KG1 (cell line): ENCODE data around the gene EME1.
"Not testable (repeated sequence)": the region's sequence is repeated elsewhere in the genome, so short reads cannot be mapped to it uniquely, and the experiment has no call there.

Source experiments
- DNase-seq: peaks from one replicate; lab custom pipeline; 2025; lab: John Stamatoyannopoulos, UW

The EME1 gene

DNA sequence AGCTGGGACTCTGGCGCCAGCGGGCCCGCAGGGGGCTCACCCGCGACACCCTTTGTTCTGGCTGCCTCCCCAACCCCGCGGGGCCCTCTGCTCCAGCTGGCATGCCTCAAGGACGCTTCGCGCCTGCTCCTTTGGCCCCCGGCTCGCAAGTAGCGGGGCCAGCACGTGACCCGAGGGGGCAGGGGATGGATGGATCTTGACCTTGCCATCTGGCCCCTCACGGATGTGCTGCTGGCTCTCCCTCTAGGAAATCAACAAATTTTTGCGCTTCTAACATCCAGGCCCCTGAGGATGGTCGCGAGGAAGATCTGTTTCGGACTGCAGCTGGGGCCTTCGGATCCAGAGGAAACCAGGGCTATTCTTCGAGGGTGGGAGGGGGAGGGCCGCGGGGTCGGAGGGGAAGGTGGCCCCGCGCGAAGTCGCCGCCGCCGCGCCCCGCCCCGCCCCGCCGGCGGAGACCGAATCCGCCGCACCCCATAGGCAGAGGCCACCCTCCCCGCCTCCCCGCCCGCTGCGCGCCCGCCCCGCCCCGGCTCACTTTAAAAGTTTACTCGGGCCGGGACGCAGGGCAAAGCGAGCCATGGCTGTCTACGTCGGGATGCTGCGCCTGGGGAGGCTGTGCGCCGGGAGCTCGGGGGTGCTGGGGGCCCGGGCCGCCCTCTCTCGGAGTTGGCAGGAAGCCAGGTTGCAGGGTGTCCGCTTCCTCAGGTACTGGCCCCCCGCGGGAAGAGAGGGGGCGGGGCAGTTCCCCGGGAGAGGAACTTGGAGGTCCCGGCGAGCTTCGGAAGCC is 52.8 kb downstream of the EME1 start, which contains the start of gene ACSF2:
Gene ACSF2, plus strand, starts transcription at position 537 of the 790 bp plus-strand sequence. Its CDS starts 44 bp downstream, at position 581.
- peak; percentile 16 for DNase-seq

DNA sequence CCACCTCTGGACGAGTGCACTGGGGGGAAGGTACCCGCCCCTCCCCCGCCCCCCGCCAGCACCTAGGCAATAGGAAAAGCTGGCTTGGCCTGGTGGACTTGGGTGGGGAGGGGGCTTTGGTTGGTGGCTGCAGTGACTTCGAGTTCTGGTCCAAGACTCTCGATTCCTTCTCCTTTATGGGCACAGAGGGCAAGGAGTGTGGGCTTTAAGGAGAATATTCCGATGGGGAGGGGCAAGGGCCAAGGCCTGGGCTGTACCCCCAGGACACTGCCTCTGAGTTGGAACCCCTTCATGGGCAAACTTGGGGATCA is 53.4 kb downstream of the EME1 start:
- no peak for DNase-seq

DNA sequence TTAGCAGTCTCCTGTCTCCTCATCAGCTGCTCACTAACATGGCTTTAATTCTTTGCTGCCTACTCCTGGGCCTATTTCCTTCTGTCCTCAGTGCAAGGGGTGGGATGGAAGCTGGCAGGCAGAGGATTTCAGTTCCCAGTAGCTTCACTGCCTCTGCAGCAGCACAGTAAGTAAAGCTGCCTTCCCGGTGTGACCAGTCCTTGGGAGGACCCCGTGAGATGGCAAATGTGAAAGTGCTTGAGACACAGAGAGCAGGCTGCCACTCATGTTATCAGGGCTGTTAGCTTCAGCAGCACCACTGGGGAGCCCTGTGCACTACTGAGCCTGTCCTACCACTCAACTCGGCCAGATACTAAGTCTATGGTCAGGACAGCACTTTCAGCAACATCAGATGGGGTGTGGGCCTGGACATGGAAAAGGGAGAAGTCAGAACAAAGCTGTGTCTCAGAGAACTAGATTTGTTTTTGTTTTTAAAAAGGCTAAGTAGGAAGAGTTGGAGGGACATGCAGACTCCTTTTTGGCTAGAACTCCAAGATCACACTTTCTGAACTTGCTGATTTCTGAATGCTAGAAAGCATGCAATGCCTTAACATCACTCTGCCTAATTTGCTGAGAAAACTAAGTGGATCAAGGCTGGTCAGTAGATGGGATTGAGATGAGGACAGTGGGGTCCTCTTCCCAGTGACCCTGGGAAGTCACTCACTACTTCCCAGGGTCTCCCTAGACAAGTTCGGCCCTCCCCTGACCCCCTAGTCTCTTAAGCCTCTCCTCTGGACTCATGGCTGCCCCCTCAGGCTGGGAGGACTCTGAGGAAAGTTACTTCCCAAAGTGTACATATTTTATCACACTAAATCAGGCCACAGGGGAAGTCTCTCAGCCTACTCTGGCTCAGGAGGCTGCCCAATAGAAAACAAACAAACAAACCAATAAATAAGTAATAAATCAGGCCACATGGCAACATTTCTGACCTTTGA is 54.1 kb downstream of the EME1 start:
- peak; percentile 32 for DNase-seq

DNA sequence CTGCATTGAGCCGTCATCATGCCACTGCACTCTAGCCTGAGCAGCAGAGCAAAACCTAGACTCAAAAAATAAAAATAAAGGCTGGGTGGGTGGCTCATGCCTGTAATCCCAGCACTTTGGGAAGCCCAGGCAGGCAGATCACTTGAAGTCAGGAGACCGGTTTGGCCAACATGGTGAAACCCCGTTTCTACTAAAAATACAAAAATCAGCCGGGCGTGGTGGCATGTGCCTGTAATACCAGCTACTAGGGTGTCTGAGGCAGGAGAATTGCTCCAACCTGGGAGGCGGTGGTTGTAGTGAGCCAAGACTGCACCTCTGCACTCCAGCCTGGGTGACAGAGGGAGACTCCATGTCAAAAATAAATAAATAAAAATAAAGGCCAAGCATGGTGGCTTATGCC is 55.1 kb downstream of the EME1 start:
- not testable (repeated sequence) for DNase-seq

- no peak for DNase-seq
Measured at GRCh38 chr17:50428831-50429424, 55.9 kb downstream of the EME1 start.

- DNase-seq = no peak
Measured at GRCh38 chr17:50429793-50430192, 56.8 kb downstream of the EME1 start.
